A549 (cell line): ENCODE results near the gene PELI2. TPM values are rescaled to one million over a fixed set of nuclear protein-coding genes. Genes with fewer than 3 reads are reported as not detected.

Experiments
- ATAC-seq, 2 experiments: fragments of 200-7000 bp in 1 of 2; fragments of >200 bp in 1 of 2; cut with Nextera tagmentation in 1 of 2; cut with Tn5 transposase in 1 of 2; 3 replicates each; pipeline versions ENCODE4 v1.8.0 to v1.9.1; 2018 to 2020; ENCODE audit warnings: mild to moderate bottlenecking in 1 of 2, moderate library complexity in 1 of 2
- CTCF ChIA-PET: fragments of 300-600 bp; sonication (Branson Sonifier 250); formaldehyde crosslinking; extraction: SDS; loops from one replicate; lab custom pipeline; 2021; ENCODE audit warnings: antibody characterized with exemption, inconsistent platforms; lab: Yijun Ruan, JAX
- POLR2A ChIA-PET: fragments of 350-600 bp; formaldehyde crosslinking; extraction: SDS; loops from one replicate; lab custom pipeline; 2021; ENCODE audit warnings: antibody characterized with exemption, inconsistent platforms; lab: Yijun Ruan, JAX
- DNase-seq, 2 experiments: peaks; one replicate each; pipeline versions ENCODE4 v3.0.0 to v3.0.0-alpha.2; 2011 to 2016; ENCODE audit warnings: low read depth in 1 of 2, low spot score in 1 of 2
- FAIRE-seq: peaks from 2 replicates; lab custom pipeline; 2011; peaks lifted over from hg19 to GRCh38; lab: Jason Lieb, UNC
- H3K27ac ChIP-seq, 2 experiments: fragments of >200 bp; sonication (Bioruptor Twin); formaldehyde crosslinking; 3 replicates each; pipeline ENCODE4 v1.5.1; 2016 to 2017
- H3K4me1 ChIP-seq: fragments of >200 bp; sonication (Bioruptor Twin); formaldehyde crosslinking; 3 replicates; pipeline ENCODE4 v1.6.1; 2016
- H3K4me2 ChIP-seq: fragments of >200 bp; sonication (Bioruptor Twin); formaldehyde crosslinking; 3 replicates; pipeline ENCODE4 v1.6.1; 2016
- H3K4me3 ChIP-seq: fragments of >200 bp; sonication (Bioruptor Twin); formaldehyde crosslinking; 3 replicates; pipeline ENCODE4 v1.5.1; 2016
- H3K9me3 ChIP-seq: fragments of >200 bp; sonication (Bioruptor Twin); formaldehyde crosslinking; 3 replicates; pipeline ENCODE4 v1.6.1; 2016
- ATOH8 ChIP-seq: fragments of 250-450 bp; sonication (Bioruptor Pico); IDR thresholded peaks from 2 replicates; pipeline ENCODE4 v1.5.0; 2020; ENCODE audit warnings: low read depth, mild to moderate bottlenecking, moderate library complexity
- BCL3 ChIP-seq: fragments of >200 bp; sonication (Bioruptor Twin); formaldehyde crosslinking; IDR thresholded peaks from 3 replicates; pipeline ENCODE4 v1.6.1; 2016
- BHLHE40 ChIP-seq: IDR thresholded peaks from 2 replicates; pipeline ENCODE4 v1.6.1; 2012; ENCODE audit warnings: low read depth, low read length, inconsistent platforms
- CBX2 ChIP-seq: fragments of 200-600 bp; sonication (generic); IDR thresholded peaks from 2 replicates; pipeline ENCODE4 v1.6.1; 2016; ENCODE audit warnings: low read depth, mild to moderate bottlenecking, borderline replicate concordance
- CBX8 ChIP-seq: fragments of 200-600 bp; sonication (generic); IDR thresholded peaks from 2 replicates; pipeline ENCODE4 v1.6.1; 2016
- CEBPB ChIP-seq, 2 experiments: fragments of >200 bp in 1 of 2; sonication (Bioruptor Twin) in 1 of 2; formaldehyde crosslinking in 1 of 2; IDR thresholded peaks; 2 replicates each; pipeline ENCODE4 v1.6.1; 2012 to 2016
- CHD4 ChIP-seq: fragments of 200-600 bp; sonication (generic); IDR thresholded peaks from 2 replicates; pipeline ENCODE4 v1.6.1; 2016; ENCODE audit warnings: antibody characterized with exemption, mild to moderate bottlenecking, borderline replicate concordance
- ELK1 ChIP-seq: fragments of 150-350 bp; IDR thresholded peaks from 2 replicates; pipeline ENCODE4 v1.6.1; 2014; ENCODE audit warnings: low read depth, mild to moderate bottlenecking, low read length
- ESRRA ChIP-seq: fragments of 150-350 bp; IDR thresholded peaks from 2 replicates; pipeline ENCODE4 v1.6.1; 2014; ENCODE audit warnings: mild to moderate bottlenecking, low read length, borderline replicate concordance
- FOSB ChIP-seq: fragments of 250-450 bp; sonication (Bioruptor Pico); IDR thresholded peaks from 2 replicates; pipeline ENCODE4 v1.5.0; 2020; ENCODE audit warnings: mild to moderate bottlenecking, moderate library complexity
- FOSL2 ChIP-seq, 2 experiments: fragments of 450-650 bp in 1 of 2; fragments of >200 bp in 1 of 2; sonication (Bioruptor Twin) in 1 of 2; formaldehyde crosslinking; IDR thresholded peaks; 2 replicates each; pipeline versions ENCODE4 v1.5.0 to v1.6.1; 2016 to 2020; ENCODE audit warnings: mild to moderate bottlenecking in 1 of 2, moderate library complexity in 1 of 2
- GATA3 ChIP-seq: IDR thresholded peaks from 2 replicates; pipeline ENCODE4 v1.6.1; 2012; ENCODE audit warnings: borderline replicate concordance
- HDAC2 ChIP-seq: fragments of 200-600 bp; sonication (generic); IDR thresholded peaks from 2 replicates; pipeline ENCODE4 v1.6.1; 2016
- HOXA7 ChIP-seq: fragments of 250-450 bp; sonication (Bioruptor Pico); IDR thresholded peaks from 2 replicates; pipeline ENCODE4 v1.5.0; 2020; ENCODE audit warnings: mild to moderate bottlenecking, moderate library complexity
- JUNB ChIP-seq: fragments of >200 bp; sonication (Bioruptor Twin); formaldehyde crosslinking; IDR thresholded peaks from 2 replicates; pipeline ENCODE4 v1.6.1; 2016
- KDM1A ChIP-seq: fragments of 200-600 bp; sonication (generic); IDR thresholded peaks from 2 replicates; pipeline ENCODE4 v1.6.1; 2016; ENCODE audit warnings: low read depth, mild to moderate bottlenecking
- MYC ChIP-seq: IDR thresholded peaks from 2 replicates; pipeline ENCODE4 v1.6.1; 2012; ENCODE audit warnings: mild to moderate bottlenecking, inconsistent platforms, low read length, improper control_type of control experiment, borderline replicate concordance
- NR3C1 ChIP-seq: fragments of >200 bp; sonication (Bioruptor Twin); formaldehyde crosslinking; IDR thresholded peaks from 3 replicates; pipeline ENCODE4 v1.6.1; 2017
- PHF8 ChIP-seq: fragments of 200-600 bp; sonication (generic); IDR thresholded peaks from 2 replicates; pipeline ENCODE4 v1.6.1; 2016; ENCODE audit warnings: low read depth, mild to moderate bottlenecking, antibody characterized with exemption, moderate library complexity, borderline replicate concordance
- RARB ChIP-seq: fragments of 250-450 bp; sonication (Bioruptor Pico); IDR thresholded peaks from 2 replicates; pipeline ENCODE4 v1.8.0; 2021; ENCODE audit warnings: mild to moderate bottlenecking, moderate library complexity
- RCOR1 ChIP-seq: fragments of 150-350 bp; IDR thresholded peaks from 2 replicates; pipeline ENCODE4 v1.6.1; 2014; ENCODE audit warnings: antibody characterized with exemption, low read length, low read depth
- RFX5 ChIP-seq: fragments of 450-650 bp; IDR thresholded peaks from 2 replicates; pipeline ENCODE4 v1.7.1; 2014; ENCODE audit warnings: antibody characterized with exemption, mild to moderate bottlenecking, moderate library complexity
- RNF2 ChIP-seq: fragments of 200-600 bp; sonication (generic); IDR thresholded peaks from 2 replicates; pipeline ENCODE4 v1.6.1; 2016; ENCODE audit warnings: low read depth, mild to moderate bottlenecking, antibody characterized with exemption, moderate library complexity, borderline replicate concordance
- TFCP2L1 ChIP-seq: fragments of 250-450 bp; sonication (Bioruptor Pico); IDR thresholded peaks from 2 replicates; pipeline ENCODE4 v1.5.0; 2021; ENCODE audit warnings: mild to moderate bottlenecking
- TP53 ChIP-seq: fragments of 250-450 bp; sonication (Bioruptor Pico); IDR thresholded peaks from 2 replicates; pipeline ENCODE4 v1.5.0; 2021; ENCODE audit warnings: mild to moderate bottlenecking, moderate library complexity
- ZC3H11A ChIP-seq: fragments of 450-650 bp; IDR thresholded peaks from 2 replicates; pipeline ENCODE4 v1.6.1; 2014; ENCODE audit warnings: antibody characterized with exemption, mild to moderate bottlenecking
- ZFP36 ChIP-seq: fragments of 450-650 bp; IDR thresholded peaks from 2 replicates; pipeline ENCODE4 v1.6.1; 2014; ENCODE audit warnings: borderline replicate concordance; ENCODE audit not compliant: partially characterized antibody
- WGBS: methylation state at CpG from one replicate; pipeline ENCODE4 v1.1.6; 2017; ENCODE audit errors: missing lambda C conversion rate; 5-methylcytosine and 5-hydroxymethylcytosine counted together
- polyA plus RNA-seq, 4 experiments: library from polyadenylated mRNA; depleted of rRNA in 3 of 4; stranded (reverse); fragments of >200 nt; fragmentation: RNase III in 1 of 4; extraction: RNeasy Plus Mini Kit Qiagen cat#74134 plus additional on column Dnase treatment in 1 of 4; gene quantifications; 2 replicates in 3 of 4; 3 replicates in 1 of 4; pipeline ENCODE4 v1.2.3, GENCODE V29; 2011 to 2017
- TF ChIP-seq, protein P1 (sequence below): IDR thresholded peaks from 2 replicates; pipeline ENCODE4 v1.6.1; 2012
- TF ChIP-seq, protein P2 (sequence below): fragments of 200-600 bp; sonication (generic); IDR thresholded peaks from 2 replicates; pipeline ENCODE4 v1.6.1; 2016; ENCODE audit warnings: antibody characterized with exemption, mild to moderate bottlenecking, moderate library complexity

Gene PELI2
- polyA plus RNA-seq, 2 of the 4 experiments (the other 2 are of a cell fraction) = 0.93 to 7.2 TPM

DNA sequence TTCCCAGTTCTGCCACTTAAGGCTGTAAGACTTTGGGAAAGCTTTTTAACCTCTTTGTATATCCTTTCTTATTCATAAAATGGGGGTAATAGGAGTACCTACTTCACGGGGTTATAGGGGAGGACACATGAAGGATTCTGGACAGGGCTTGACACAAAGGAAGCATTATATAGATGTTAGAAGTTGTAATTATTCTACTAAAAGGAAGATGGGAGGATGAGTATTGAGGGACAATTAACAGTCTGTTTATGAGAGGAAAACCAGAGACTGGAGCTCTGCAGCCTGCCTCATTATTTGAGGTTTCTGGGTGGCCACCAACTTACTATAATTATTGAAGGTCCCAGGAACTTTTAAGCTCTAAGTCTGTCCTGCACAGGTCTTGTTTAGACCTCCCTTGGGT is 34.0 kb downstream of the PELI2 start:
- FAIRE-seq = no peak
- ChIA-PET POLR2A (no interaction called here), CTCF (no interaction called here)
- Histone ChIP-seq H3K9me3 (no peaks in the 10 kb centered on the region), H3K4me1 (no peaks in the 10 kb centered on the region), H3K4me2 (no peak overlapping the region), H3K4me3 (no peak overlapping the region), H3K27ac (no peak overlapping the region)
- ATAC-seq = no peak
- TF ChIP-seq PHF8 (no peak), FOSB (no peak), RCOR1 (no peak), CBX8 (no peak), MYC (no peak), NR3C1 (no peak), CEBPB (IDR thresholded peaks at IDR 0.05) (no peak), TFCP2L1 (CRISPR knock-in tag) (no peak), CHD4 (no peak), KDM1A (no peak), RFX5 (no peak), JUNB (no peak), ATOH8 (CRISPR knock-in tag) (no peak), TP53 (no peak), BCL3 (no peak), ELK1 (no peak), ESRRA (no peak), BHLHE40 (no peak)
- TF ChIP-seq, protein P1, sequence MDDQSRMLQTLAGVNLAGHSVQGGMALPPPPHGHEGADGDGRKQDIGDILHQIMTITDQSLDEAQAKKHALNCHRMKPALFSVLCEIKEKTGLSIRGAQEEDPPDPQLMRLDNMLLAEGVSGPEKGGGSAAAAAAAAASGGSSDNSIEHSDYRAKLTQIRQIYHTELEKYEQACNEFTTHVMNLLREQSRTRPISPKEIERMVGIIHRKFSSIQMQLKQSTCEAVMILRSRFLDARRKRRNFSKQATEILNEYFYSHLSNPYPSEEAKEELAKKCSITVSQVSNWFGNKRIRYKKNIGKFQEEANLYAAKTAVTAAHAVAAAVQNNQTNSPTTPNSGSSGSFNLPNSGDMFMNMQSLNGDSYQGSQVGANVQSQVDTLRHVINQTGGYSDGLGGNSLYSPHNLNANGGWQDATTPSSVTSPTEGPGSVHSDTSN = no peak
- 96% methylated on average over 1 of the region's 1 CpG for WGBS
- DNase-seq = no peak

DNA sequence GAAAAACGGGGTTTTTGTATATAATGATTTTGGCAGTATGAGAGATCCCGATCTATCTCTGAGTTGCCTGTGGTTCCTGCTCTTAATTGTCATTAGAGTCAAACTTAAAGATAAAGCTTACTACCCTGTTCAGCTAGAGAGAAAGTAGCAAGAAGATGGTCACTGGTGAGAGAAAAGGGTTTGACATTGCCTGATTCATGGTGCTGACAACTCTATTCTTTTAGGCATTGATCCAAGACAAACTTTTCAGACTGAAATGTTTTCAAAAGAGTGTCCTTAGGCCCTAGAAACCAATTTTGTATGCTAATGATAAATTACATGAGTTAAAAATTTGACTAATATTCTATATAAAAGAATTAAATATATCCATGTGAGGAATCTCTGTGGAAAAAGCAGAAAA is 35.1 kb downstream of the PELI2 start:
- H3K4me2 ChIP-seq = no peak overlapping the region
- DNase-seq (no peak), FAIRE-seq (no peak), ATAC-seq (no peak)
- no peaks in the 10 kb centered on the region for H3K4me1 ChIP-seq
- POLR2A ChIA-PET = no interaction called here
- no peak overlapping the region for H3K4me3 ChIP-seq
- no peaks in the 10 kb centered on the region for H3K9me3 ChIP-seq
- CTCF ChIA-PET = no interaction called here
- WGBS = 88% methylated on average over 2 of the region's 2 CpGs
- TF ChIP-seq CBX2 = no peak
- TF ChIP-seq GATA3 = no peak
- no peak for TF ChIP-seq RARB (CRISPR knock-in tag)
- TF ChIP-seq FOSB = no peak
- TF ChIP-seq FOSL2 (IDR thresholded peaks at IDR 0.05) = no peak
- no peak for TF ChIP-seq FOSL2 (CRISPR knock-in tag; IDR thresholded peaks at IDR 0.05)
- no peak for TF ChIP-seq PHF8
- no peak for TF ChIP-seq ZC3H11A
- no peak for TF ChIP-seq MYC
- TF ChIP-seq, protein P2, sequence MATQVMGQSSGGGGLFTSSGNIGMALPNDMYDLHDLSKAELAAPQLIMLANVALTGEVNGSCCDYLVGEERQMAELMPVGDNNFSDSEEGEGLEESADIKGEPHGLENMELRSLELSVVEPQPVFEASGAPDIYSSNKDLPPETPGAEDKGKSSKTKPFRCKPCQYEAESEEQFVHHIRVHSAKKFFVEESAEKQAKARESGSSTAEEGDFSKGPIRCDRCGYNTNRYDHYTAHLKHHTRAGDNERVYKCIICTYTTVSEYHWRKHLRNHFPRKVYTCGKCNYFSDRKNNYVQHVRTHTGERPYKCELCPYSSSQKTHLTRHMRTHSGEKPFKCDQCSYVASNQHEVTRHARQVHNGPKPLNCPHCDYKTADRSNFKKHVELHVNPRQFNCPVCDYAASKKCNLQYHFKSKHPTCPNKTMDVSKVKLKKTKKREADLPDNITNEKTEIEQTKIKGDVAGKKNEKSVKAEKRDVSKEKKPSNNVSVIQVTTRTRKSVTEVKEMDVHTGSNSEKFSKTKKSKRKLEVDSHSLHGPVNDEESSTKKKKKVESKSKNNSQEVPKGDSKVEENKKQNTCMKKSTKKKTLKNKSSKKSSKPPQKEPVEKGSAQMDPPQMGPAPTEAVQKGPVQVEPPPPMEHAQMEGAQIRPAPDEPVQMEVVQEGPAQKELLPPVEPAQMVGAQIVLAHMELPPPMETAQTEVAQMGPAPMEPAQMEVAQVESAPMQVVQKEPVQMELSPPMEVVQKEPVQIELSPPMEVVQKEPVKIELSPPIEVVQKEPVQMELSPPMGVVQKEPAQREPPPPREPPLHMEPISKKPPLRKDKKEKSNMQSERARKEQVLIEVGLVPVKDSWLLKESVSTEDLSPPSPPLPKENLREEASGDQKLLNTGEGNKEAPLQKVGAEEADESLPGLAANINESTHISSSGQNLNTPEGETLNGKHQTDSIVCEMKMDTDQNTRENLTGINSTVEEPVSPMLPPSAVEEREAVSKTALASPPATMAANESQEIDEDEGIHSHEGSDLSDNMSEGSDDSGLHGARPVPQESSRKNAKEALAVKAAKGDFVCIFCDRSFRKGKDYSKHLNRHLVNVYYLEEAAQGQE = no peak
- no peak for TF ChIP-seq ZFP36
- TF ChIP-seq JUNB = no peak
- TF ChIP-seq RNF2 = no peak
- no peak for TF ChIP-seq HDAC2
- no peak for TF ChIP-seq HOXA7
- H3K27ac ChIP-seq = no peak overlapping the region
